GM10248 (cell line): Measurements from ENCODE around the gene ZBTB47.

ENCODE experiments used
- CTCF ChIA-PET: fragments of 300-600 bp; sonication (Branson Sonifier 250); formaldehyde crosslinking; extraction: SDS; loops from one replicate; lab custom pipeline; 2021; ENCODE audit warnings: antibody characterized with exemption; lab: Yijun Ruan, JAX
- POLR2A ChIA-PET: fragments of 350-650 bp; sonication (Branson Sonifier 250); formaldehyde crosslinking; extraction: SDS; loops from one replicate; lab custom pipeline; 2020; ENCODE audit warnings: antibody characterized with exemption; lab: Yijun Ruan, JAX
- DNase-seq: peaks from one replicate; pipeline ENCODE4 v3.0.0; 2012; ENCODE audit errors: extremely low spot score
- CTCF ChIP-seq: IDR thresholded peaks from 2 replicates; pipeline ENCODE4 v1.5.1; 2012; ENCODE audit warnings: mild to moderate bottlenecking, low read depth; ENCODE audit errors: extremely low read depth, missing control alignments, control extremely low read depth

Gene ZBTB47

DNA sequence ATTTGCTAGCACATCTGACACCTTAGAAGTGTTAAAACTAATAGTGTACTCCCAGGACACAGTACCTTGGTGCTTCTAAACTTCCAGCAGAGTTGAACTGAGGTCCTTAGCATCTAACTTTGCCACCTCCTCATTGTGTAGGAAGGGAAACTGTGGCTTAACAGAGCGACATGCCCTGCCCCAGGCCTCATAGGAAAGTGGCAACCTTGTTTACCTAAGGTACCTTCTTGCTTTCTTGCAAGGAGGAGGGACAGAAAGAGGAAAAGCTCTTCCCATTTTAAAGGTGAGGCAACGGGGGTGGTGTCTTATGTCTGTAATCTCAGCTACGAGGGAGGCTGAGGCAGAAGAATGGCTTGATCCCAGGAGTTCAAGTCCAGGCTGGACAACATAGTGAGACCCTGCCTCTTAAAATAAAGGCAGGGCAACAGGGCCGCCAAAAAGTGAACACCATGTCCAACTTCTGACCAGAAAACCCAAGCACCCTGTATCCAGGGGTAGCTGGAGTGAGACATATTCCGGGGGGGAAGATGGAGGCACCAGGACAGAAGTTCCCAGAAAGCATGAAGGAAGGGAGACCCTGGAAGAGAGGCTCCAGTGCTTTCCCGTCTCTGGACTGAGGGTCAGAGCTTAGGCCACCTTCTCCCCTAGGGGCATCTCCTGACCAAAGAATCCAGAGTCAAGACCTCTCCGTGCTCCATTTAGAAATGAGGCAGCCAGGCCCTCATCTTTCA is 31.3 kb downstream of the ZBTB47 start:
- ChIA-PET POLR2A (no interaction called here), CTCF (interaction anchor here (1.9 kb wide), 1 partner anchor 8 kb away, joined by 7 read pairs; no protein-coding TSS in a partner anchor)
- TF ChIP-seq CTCF: no peak
- DNase-seq: no peak

DNA sequence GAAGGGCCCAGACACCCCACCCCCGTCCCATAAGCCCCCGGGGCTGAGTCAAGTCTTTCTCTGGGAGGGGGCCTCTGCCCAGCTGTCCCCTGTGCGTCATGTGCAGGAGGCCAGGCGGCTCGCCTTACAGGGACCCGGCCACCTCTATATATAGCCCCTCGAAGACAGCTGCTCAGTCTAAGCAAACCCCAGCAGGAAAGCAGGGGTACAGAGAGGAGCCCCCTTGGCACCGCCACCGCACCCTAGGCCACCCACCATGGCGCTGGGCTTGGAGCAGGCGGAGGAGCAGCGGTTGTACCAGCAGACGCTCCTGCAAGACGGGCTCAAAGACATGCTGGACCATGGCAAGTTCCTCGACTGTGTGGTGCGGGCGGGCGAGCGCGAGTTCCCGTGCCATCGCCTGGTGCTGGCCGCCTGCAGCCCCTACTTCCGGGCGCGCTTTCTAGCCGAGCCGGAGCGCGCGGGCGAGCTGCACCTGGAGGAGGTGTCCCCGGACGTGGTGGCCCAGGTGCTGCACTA is 31.9 kb downstream of the ZBTB47 start, which contains the start of gene KLHL40:
Gene KLHL40 (plus strand): TSS at position 175 of the 519 bp plus-strand sequence. CDS start 82 bp downstream, at position 257.
- no peak for DNase-seq
- no peak for TF ChIP-seq CTCF
- ChIA-PET CTCF (no interaction called here), POLR2A (no interaction called here)

DNA sequence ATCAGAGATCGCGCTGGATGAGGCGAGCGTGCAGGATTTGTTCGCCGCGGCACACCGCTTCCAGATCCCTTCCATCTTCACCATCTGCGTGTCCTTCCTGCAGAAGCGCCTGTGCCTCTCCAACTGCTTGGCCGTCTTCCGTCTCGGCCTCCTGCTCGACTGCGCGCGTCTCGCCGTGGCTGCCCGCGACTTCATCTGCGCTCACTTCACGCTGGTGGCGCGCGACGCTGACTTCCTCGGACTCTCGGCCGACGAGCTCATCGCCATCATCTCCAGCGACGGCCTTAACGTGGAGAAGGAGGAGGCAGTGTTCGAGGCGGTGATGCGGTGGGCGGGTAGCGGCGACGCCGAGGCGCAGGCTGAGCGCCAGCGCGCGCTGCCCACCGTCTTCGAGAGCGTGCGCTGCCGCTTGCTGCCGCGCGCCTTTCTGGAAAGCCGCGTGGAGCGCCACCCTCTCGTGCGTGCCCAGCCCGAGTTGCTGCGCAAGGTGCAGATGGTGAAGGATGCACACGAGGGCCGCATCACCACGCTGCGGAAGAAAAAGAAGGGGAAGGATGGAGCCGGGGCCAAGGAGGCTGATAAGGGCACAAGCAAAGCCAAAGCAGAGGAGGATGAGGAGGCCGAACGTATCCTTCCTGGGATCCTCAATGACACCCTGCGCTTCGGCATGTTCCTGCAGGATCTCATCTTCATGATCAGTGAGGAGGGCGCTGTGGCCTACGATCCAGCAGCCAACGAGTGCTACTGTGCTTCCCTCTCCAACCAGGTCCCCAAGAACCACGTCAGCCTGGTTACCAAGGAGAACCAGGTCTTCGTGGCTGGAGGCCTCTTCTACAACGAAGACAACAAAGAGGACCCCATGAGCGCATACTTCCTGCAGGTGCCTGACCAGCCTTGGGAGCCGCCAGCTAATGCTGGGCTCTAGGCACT is 32.7 kb downstream of the ZBTB47 start:
- POLR2A ChIA-PET: no interaction called here
- DNase-seq: no peak

GRCh38 chr3:42686832-42687650 is 33.5 kb downstream of the ZBTB47 start:
- TF ChIP-seq CTCF: no peak
- CTCF ChIA-PET: no interaction called here
- DNase-seq: no peak
- POLR2A ChIA-PET: interaction anchor here (0.6 kb wide), 1 partner anchor 24 kb away, joined by 4 read pairs; no protein-coding TSS in a partner anchor

More for the DNA sequence above, 32.7 kb downstream of the ZBTB47 start:
- no peak for TF ChIP-seq CTCF
- CTCF ChIA-PET: no interaction called here

GRCh38 chr3:42688016-42688415 is 34.5 kb downstream of the ZBTB47 start:
- ChIA-PET POLR2A (interaction anchor here (0.6 kb wide), 1 partner anchor 25 kb away, joined by 4 read pairs; no protein-coding TSS in a partner anchor), CTCF (no interaction called here)
- TF ChIP-seq CTCF: no peak
- no peak for DNase-seq
